Sigmoid colon (tissue), 7 donors: ENCODE measurements around the gene LMBR1. TPM values are rescaled to one million over a fixed set of nuclear protein-coding genes. Genes with fewer than 3 reads are reported as not detected.

Experiments used
- DNase-seq: peaks from one replicate; pipeline ENCODE4 v3.0.0-alpha.2; 2019
- H3K27ac ChIP-seq, 4 donors: fragments of 200-600 bp; sonication (generic); one replicate each; pipeline ENCODE4 v1.5.1; 2016 to 2019; ENCODE audit warnings: mild to moderate bottlenecking in 1 of 4
- H3K27me3 ChIP-seq, 3 donors: fragments of 200-600 bp; sonication (generic); one replicate each; pipeline ENCODE4 v1.5.1; 2019; ENCODE audit warnings: mild to moderate bottlenecking in 1 of 3
- H3K36me3 ChIP-seq, 4 donors: fragments of 200-600 bp; sonication (generic); one replicate each; pipeline ENCODE4 v1.5.1; 2016 to 2019
- H3K4me1 ChIP-seq, 4 donors: fragments of 200-600 bp; sonication (generic); one replicate each; pipeline ENCODE4 v1.5.1; 2017 to 2019
- H3K4me3 ChIP-seq, 4 donors: fragments of 200-600 bp; sonication (generic); one replicate each; pipeline ENCODE4 v1.5.1; 2017 to 2019; ENCODE audit warnings: mild to moderate bottlenecking in 2 of 4, moderate library complexity in 1 of 4
- H3K9me3 ChIP-seq, 4 donors: fragments of 200-600 bp in 3 of 4; sonication (generic) in 3 of 4; one replicate each; pipeline versions ENCODE4 v1.5.1 to v1.6.1; 2013 to 2019
- EP300 ChIP-seq, 4 donors: sonication (generic); formaldehyde crosslinking; IDR thresholded peaks; one replicate each; pipeline ENCODE4 v1.6.1; 2017; ENCODE audit warnings: antibody characterized with exemption in 4 of 4
- POLR2A ChIP-seq, 2 donors: fragments of 450-650 bp; IDR thresholded peaks; one replicate each; pipeline ENCODE4 v1.6.1; 2016; ENCODE audit warnings: antibody characterized with exemption in 2 of 2, mild to moderate bottlenecking in 2 of 2, moderate library complexity in 2 of 2
- POLR2AphosphoS5 ChIP-seq, 4 donors: sonication (generic); formaldehyde crosslinking; IDR thresholded peaks; one replicate each; pipeline ENCODE4 v1.6.1; 2017; ENCODE audit warnings: antibody characterized with exemption in 4 of 4
- WGBS, 2 donors: extraction: QIAGEN DNeasy Blood & Tissue Kit; methylation state at CpG; one replicate each; pipeline ENCODE4 v1.1.7; 2013; 5-methylcytosine and 5-hydroxymethylcytosine counted together
- intact Hi-C: fragments of 100-400 bp; cut with DNase I; formaldehyde crosslinking; loops from one replicate; pipeline ENCODE4 v1.15.1; 2023
- polyA plus RNA-seq, 3 donors: library from polyadenylated mRNA; stranded (reverse); fragments of 200-250 nt; gene quantifications; one replicate each; pipeline ENCODE4 v1.2.3, GENCODE V29; 2013
- total RNA-seq, 4 donors: library from RNA; depleted of rRNA; stranded (reverse); fragments of >200 nt; gene quantifications; one replicate each; pipeline ENCODE4 v1.1.0, GENCODE V29; 2016
- TF ChIP-seq, protein P1 (sequence below), 4 experiments: fragments of 450-650 bp in 3 of 4; fragments of 200-600 bp in 1 of 4; IDR thresholded peaks; one replicate each; pipeline ENCODE4 v1.5.1; 2016 to 2019; ENCODE audit warnings: antibody characterized with exemption in 4 of 4, mild to moderate bottlenecking in 3 of 4, moderate library complexity in 2 of 4
- donor health status: healthy with polysubstance abuse.
- donor health status: Bipolar disorder and iron deficiency.
- donor health status: healthy.

Gene LMBR1
- total and polyA plus RNA-seq, 7 donors, result 2.5 to 60.9 (median 43.9) TPM

DNA sequence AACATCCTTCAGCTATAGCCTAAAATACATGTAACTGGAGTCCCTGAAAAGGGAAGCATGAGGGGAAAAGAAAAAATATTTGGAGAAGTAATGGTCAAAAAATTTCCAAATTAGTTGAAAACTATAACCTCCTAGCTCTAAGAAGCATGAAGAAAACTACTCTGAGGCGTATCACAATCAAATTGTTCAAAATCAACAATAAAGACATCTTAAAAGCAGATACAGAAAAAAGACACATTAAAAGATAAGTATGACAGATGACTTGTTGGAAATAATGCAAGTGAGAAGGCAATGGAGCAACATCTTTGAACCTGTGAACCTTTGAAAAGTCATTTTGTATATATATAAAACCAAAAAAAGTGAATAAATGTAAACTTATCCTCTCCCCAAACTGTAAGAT is 159.3 kb downstream of the LMBR1 start:
- H3K27ac ChIP-seq, result no peak overlapping the region
- no peak for DNase-seq
- 98 to 100% methylated on average over 1 of the region's 1 CpG for WGBS, 2 donors
- H3K4me1 ChIP-seq, result no peaks in the 10 kb centered on the region
- no peak overlapping the region for H3K4me3 ChIP-seq
- TF ChIP-seq, protein P1, sequence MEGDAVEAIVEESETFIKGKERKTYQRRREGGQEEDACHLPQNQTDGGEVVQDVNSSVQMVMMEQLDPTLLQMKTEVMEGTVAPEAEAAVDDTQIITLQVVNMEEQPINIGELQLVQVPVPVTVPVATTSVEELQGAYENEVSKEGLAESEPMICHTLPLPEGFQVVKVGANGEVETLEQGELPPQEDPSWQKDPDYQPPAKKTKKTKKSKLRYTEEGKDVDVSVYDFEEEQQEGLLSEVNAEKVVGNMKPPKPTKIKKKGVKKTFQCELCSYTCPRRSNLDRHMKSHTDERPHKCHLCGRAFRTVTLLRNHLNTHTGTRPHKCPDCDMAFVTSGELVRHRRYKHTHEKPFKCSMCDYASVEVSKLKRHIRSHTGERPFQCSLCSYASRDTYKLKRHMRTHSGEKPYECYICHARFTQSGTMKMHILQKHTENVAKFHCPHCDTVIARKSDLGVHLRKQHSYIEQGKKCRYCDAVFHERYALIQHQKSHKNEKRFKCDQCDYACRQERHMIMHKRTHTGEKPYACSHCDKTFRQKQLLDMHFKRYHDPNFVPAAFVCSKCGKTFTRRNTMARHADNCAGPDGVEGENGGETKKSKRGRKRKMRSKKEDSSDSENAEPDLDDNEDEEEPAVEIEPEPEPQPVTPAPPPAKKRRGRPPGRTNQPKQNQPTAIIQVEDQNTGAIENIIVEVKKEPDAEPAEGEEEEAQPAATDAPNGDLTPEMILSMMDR (IDR thresholded peaks at IDR 0.05), result no peak
- TF ChIP-seq EP300 (IDR thresholded peaks at IDR 0.05), result no peak
- intact Hi-C loops, result loop anchor here (10.0 kb wide), 1 partner anchor 59 kb away; no protein-coding TSS in a partner anchor
- no peaks in the 10 kb centered on the region for H3K27me3 ChIP-seq
- H3K36me3 ChIP-seq, result peaks cover 0 to 42% (median 2%) of the 10 kb centered on the region in 4 donors
- H3K9me3 ChIP-seq, result no peaks in the 10 kb centered on the region

DNA sequence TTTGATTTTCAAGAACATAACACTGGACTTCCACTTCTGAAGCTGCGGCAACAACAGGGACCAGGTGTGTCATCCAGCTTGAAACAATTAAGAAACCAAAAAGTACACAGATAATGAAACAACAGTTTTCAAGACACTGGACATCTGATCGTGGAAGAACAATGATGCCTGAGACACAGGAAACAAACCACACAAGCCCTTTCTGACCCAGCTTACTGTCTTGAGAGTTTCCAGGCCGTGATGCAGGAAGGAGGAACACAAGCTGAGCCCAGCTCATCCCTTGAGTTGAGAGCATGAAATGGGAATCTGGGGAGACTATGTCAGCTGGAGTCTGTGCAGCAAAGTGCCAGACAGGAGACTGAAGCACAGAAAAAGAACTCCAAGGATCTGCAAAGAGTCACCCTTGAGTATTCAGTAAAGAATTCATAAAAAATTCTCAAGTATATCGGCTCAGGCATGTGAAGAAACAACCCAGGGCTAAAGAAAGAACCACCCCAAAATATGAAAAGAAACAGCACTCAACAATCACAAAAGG is 160.8 kb downstream of the LMBR1 start:
- no peak for TF ChIP-seq EP300 (IDR thresholded peaks at IDR 0.05)
- TF ChIP-seq, protein P1 (IDR thresholded peaks at IDR 0.05), result no peak
- no peak for TF ChIP-seq POLR2A (IDR thresholded peaks at IDR 0.05)
- TF ChIP-seq POLR2AphosphoS5 (IDR thresholded peaks at IDR 0.05), result no peak
- no peak for DNase-seq
- Histone ChIP-seq H3K4me3 (no peak overlapping the region), H3K36me3 (peaks cover 0 to 42% (median 2%) of the 10 kb centered on the region in 4 donors), H3K4me1 (no peaks in the 10 kb centered on the region), H3K27ac (no peak overlapping the region), H3K27me3 (no peaks in the 10 kb centered on the region), H3K9me3 (no peaks in the 10 kb centered on the region)
- WGBS, 2 donors, result 93 to 95% methylated on average over 4 of the region's 4 CpGs
- intact Hi-C loops, result loop anchor here (10.0 kb wide), 1 partner anchor 57 kb away; no protein-coding TSS in a partner anchor

DNA sequence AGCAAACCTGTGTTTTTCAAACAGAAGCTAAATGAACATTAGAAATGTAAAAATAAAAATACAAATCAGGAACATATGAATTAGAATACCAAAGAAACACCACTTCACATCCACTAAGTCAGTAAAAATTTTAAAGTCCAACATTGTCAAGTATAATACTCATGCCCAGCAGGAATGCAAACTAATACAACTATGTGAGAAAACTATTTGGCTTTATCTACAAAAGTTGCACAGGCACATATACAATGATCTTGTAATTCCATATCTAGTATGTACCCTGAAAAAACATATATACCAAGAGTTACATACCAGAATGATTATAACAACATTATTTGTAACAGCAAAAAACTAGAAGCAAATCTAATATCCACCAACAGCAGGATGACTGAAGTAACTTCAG is 161.3 kb downstream of the LMBR1 start:
- intact Hi-C loops, result loop anchor here (10.0 kb wide), 1 partner anchor 57 kb away; no protein-coding TSS in a partner anchor
- no peak overlapping the region for H3K4me3 ChIP-seq
- no peaks in the 10 kb centered on the region for H3K4me1 ChIP-seq

DNA sequence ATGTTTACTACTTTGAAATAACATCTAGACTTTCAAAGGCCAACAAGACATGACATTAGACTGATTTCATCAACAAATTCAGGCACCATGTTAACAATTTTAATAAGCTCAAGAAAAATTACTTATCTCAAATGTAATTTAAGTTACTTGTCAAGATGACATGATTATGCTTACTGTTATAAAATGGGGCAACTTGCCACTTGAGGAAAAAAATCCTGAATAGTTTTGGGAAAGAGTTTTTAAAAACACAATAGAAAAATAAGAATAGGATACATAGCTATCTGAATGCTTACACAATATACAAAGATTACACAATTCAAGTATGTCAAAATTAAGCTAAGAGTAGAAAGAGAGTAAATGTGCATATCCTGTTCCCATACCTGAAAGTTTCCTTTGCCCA is 167.0 kb downstream of the LMBR1 start:
- intact Hi-C loops, result no loop called here

More for the DNA sequence above, 161.3 kb downstream of the LMBR1 start:
- DNase-seq, result no peak
- TF ChIP-seq POLR2A (IDR thresholded peaks at IDR 0.05), result no peak
- TF ChIP-seq EP300 (IDR thresholded peaks at IDR 0.05), result no peak
- TF ChIP-seq, protein P1 (IDR thresholded peaks at IDR 0.05), result no peak
- no peak for TF ChIP-seq POLR2AphosphoS5 (IDR thresholded peaks at IDR 0.05)
- Histone ChIP-seq H3K36me3 (peaks cover 0 to 42% (median 2%) of the 10 kb centered on the region in 4 donors), H3K27me3 (no peaks in the 10 kb centered on the region), H3K9me3 (no peaks in the 10 kb centered on the region), H3K27ac (no peak overlapping the region)

More for the DNA sequence above, 167.0 kb downstream of the LMBR1 start:
- TF ChIP-seq, protein P1 (IDR thresholded peaks at IDR 0.05), result no peak
- no peak for TF ChIP-seq EP300 (IDR thresholded peaks at IDR 0.05)
- TF ChIP-seq POLR2AphosphoS5 (IDR thresholded peaks at IDR 0.05), result no peak
- TF ChIP-seq POLR2A (IDR thresholded peaks at IDR 0.05), result no peak
- no peak overlapping the region for H3K4me3 ChIP-seq
- H3K27me3 ChIP-seq, result no peaks in the 10 kb centered on the region
- H3K9me3 ChIP-seq, result no peaks in the 10 kb centered on the region
- no peaks in the 10 kb centered on the region for H3K4me1 ChIP-seq
- peaks cover 0 to 10% (median 0%) of the 10 kb centered on the region in 4 donors for H3K36me3 ChIP-seq
- DNase-seq, result no peak
- H3K27ac ChIP-seq, result no peak overlapping the region
